IPS-18c (cell line): ENCODE results near the gene KDM5C.

Experiments
- H3K4me3 ChIP-seq: 2 replicates; pipeline ENCODE4 v1.7.0; 2013; ENCODE audit warnings: low read depth, mild to moderate bottlenecking, low read length, moderate library complexity; ENCODE audit not compliant: insufficient read depth
- H3K9me3 ChIP-seq: one replicate; pipeline ENCODE4 v1.6.1; 2013; ENCODE audit warnings: mild to moderate bottlenecking, low read length, moderate library complexity; ENCODE audit not compliant: control insufficient read depth, insufficient read depth

Gene KDM5C

DNA sequence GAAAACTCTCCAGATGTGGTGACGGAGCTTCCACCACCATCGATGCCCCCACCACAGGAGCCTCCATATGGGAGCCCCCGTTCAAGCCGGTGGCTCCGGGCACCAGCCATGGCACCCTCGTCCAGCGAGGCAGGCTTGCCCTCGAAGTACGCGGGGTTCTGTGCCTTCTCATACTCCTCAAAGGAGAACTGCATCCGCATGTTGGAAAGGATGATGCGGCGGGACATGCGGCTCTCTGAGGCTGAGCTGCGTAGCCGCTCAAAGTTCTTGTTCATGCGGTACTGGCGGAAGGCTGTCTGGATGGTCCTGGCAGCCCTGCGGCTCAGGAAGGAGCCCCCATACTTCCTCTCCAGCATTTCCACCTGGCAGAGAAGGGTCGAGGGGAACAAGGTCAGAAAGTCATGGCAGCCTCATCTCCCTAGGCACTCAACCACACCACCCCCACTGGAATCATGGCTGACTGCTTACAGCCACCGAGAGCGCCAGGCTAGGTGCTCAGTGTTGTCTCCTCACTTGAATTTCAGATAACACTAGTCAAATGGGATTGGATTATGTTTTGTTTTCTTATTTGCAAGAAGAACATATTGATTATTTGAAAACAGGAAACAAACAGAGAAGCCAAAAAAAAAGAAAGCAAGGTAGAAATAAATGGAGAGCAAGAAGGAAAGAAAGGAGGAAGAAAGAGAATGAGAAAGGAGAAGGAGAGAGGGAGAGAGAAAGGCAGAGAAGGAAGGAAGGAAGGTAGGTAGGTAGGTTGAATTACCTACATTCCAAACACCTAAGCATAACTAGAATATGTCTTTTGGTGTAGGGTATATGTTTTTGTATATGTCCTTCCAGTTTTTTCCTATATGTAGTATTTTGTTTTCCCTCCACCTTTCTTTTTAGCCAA lies 29.8 kb upstream of the KDM5C start:
- H3K4me3 ChIP-seq = no peak overlapping the region
- H3K9me3 ChIP-seq = peaks cover 2% of the 10 kb centered on the region

DNA sequence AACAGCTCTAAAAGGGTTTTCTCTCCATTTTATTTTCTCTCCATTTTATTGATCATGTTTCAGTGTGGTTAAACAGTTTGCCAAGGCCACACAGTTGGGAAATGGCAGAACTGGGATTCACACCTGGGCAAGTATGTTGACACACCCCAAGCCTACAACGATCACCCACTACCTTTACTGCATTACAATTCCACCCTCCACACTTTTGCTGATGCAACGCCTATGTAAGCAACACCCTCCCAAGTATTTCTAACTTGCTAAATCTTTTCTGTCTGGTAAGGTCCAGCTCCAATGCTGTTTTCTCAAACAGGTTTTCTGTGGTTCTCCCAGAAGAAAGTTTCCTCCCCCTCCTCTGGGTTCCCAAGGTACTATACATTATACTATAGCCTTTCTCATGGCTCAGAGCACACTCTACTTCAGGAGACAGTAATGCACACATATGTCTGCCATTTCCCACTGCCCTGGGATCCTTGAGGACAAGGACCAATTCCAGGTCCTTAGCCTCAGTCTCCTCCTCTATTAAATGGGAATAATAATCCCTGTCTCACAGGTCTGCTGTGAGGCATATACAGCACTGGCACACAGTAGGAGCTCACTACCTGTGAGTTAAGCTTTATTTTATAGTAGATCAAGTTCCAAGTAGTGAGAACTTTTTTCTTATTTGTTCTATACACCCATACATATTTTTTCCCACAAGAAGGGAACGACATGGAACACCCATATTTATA lies 28.4 kb upstream of the KDM5C start:
- Histone ChIP-seq H3K4me3 (no peak overlapping the region), H3K9me3 (peaks cover 2% of the 10 kb centered on the region)

DNA sequence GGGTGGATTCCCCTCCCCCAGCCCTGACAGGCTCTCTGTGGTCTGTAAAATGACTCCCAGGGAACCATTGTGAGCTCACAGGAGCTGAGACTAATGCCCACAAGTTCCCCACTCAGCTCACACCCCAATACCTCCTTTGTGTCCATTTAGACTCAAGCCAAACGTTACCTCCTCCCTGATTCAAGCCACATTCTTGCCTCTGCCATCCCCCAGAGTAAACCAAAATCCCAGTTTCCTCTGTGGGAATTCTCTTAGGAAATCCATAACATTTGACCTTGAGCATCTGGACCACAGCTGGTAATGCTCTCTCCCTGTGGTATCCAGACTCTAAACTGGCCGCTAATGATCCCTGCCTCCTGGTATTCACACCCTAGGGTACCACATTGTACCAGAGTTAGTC lies 26.3 kb upstream of the KDM5C start:
- H3K4me3 ChIP-seq = no peak overlapping the region
- H3K9me3 ChIP-seq = peaks cover 2% of the 10 kb centered on the region

- H3K9me3 ChIP-seq = peaks cover 2% of the 10 kb centered on the region
Observed at GRCh38 chrX:53250556-53250955, 25.5 kb upstream of the KDM5C start.

GRCh38 chrX:53249408-53250042 lies 24.5 kb upstream of the KDM5C start:
- H3K4me3 ChIP-seq = no peak overlapping the region

More at GRCh38 chrX:53250556-53250955, 25.5 kb upstream of the KDM5C start:
- no peak overlapping the region for H3K4me3 ChIP-seq

DNA sequence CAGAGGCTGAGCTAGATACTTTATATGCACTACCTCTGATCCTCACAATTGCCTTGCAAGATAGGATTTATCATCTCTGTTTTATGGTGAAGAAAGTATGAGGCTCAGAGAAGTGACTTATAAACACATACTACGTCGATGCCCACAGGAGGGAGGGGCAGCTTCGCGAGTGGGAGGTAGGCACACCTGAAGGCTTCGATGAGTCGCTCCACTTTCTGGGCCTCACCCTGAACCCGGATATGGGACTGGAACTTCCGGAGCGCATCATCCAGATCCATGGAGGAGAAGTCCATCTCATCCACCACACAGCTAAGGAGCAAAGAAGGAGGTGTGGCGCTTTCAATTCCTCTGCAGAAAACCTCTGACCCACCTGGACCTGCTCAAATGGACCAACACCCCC lies 22.9 kb upstream of the KDM5C start:
- Histone ChIP-seq H3K4me3 (no peak overlapping the region), H3K9me3 (peaks cover 4% of the 10 kb centered on the region)

More at GRCh38 chrX:53249408-53250042, 24.5 kb upstream of the KDM5C start:
- peaks cover 2% of the 10 kb centered on the region for H3K9me3 ChIP-seq

DNA sequence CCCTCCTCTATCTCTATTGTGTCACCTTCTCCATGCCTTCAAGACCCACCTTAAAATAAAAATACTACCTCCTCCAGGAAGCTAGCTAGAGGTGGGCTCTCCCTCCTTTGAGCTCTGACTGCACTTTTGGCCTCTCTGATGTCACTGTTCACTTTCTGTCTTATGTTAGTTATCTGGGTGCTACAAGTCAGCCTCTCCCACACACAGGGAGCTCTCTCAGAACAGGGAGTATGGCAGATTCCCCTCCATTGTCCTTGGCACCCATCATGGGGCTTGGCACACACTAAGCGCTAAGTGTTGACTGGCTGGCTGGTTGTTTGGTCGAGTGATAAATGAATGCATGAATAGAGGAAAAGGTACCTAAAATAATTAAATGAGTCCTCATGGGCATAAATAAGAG lies 21.2 kb upstream of the KDM5C start:
- Histone ChIP-seq H3K4me3 (no peak overlapping the region), H3K9me3 (peaks cover 7% of the 10 kb centered on the region)

DNA sequence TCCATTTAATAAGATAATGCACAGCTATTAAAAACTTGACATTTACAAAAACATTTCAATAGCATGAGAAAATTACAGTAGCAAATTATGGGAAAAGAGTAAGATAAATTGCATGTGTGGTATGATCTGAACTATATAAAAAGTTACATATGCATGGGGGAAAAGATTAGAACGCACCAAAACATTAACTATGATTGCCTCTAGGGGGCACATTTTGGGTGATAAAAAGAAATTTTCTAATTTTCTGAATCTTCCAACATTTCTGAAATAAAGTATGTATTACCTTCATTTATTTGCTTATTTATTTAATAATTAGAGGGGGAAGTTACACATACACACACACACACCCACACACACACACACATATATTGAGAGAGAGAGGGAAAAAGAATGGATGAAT lies 19.6 kb upstream of the KDM5C start:
- H3K4me3 ChIP-seq = no peak overlapping the region
- H3K9me3 ChIP-seq = peaks cover 5% of the 10 kb centered on the region

DNA sequence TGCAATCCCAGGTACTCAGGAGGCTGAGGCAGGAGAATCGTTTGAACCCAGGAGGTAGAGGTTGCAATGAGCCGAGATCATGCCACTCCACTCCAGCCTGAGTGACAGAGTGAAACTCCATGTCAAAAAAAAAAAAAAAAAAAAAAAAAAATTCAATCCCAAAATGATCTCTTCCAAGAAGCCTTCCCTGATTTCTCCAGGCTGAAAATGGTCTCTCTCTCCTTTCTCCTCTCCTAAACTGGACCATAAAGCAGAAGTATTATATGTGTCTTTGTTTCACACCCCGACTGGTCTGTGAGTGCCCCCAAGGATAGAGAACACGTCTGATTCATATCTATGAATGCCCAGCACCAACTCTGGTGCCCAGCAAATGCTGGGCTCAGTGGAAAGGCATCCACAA lies 17.3 kb upstream of the KDM5C start:
- Histone ChIP-seq H3K9me3 (peaks cover 5% of the 10 kb centered on the region), H3K4me3 (no peak overlapping the region)

- H3K9me3 ChIP-seq = peaks cover 5% of the 10 kb centered on the region
- no peak overlapping the region for H3K4me3 ChIP-seq
Observed at GRCh38 chrX:53241558-53241957, 16.6 kb upstream of the KDM5C start.

GRCh38 chrX:53239474-53239873 lies 14.5 kb upstream of the KDM5C start:
- H3K9me3 ChIP-seq = peaks cover 5% of the 10 kb centered on the region
- no peak overlapping the region for H3K4me3 ChIP-seq

- no peak overlapping the region for H3K4me3 ChIP-seq
- peaks cover 3% of the 10 kb centered on the region for H3K9me3 ChIP-seq
Observed at GRCh38 chrX:53237056-53237455, 12.0 kb upstream of the KDM5C start.

GRCh38 chrX:53236025-53236679 lies 11.1 kb upstream of the KDM5C start:
- Histone ChIP-seq H3K9me3 (no peaks in the 10 kb centered on the region), H3K4me3 (no peak overlapping the region)

- H3K4me3 ChIP-seq = no peak overlapping the region
Observed at GRCh38 chrX:53235566-53235965, 10.6 kb upstream of the KDM5C start.

GRCh38 chrX:53234484-53234883 lies 9.5 kb upstream of the KDM5C start:
- H3K4me3 ChIP-seq = no peak overlapping the region
- no peaks in the 10 kb centered on the region for H3K9me3 ChIP-seq

More at GRCh38 chrX:53235566-53235965, 10.6 kb upstream of the KDM5C start:
- no peaks in the 10 kb centered on the region for H3K9me3 ChIP-seq

- no peaks in the 10 kb centered on the region for H3K9me3 ChIP-seq
- no peak overlapping the region for H3K4me3 ChIP-seq
Observed at GRCh38 chrX:53233536-53233935, 8.5 kb upstream of the KDM5C start.

GRCh38 chrX:53230116-53230515 lies 5.1 kb upstream of the KDM5C start:
- H3K9me3 ChIP-seq = no peaks in the 10 kb centered on the region
- no peak overlapping the region for H3K4me3 ChIP-seq
